CD8-positive, alpha-beta memory T cell (primary cell): ENCODE data around the gene IFNK. TPM values are rescaled to one million over a fixed set of nuclear protein-coding genes. Genes with fewer than 3 reads are reported as not detected.
"Not testable (repeated sequence)": the region's sequence is repeated elsewhere in the genome, so short reads cannot be mapped to it uniquely, and the experiment has no call there.

Source experiments
- CTCF ChIA-PET: fragments of 350-600 bp; sonication (Branson Sonifier 250); formaldehyde crosslinking; loops from one replicate; lab custom pipeline; 2021; ENCODE audit warnings: antibody characterized with exemption; lab: Charles Lee
- POLR2A ChIA-PET: fragments of 350-600 bp; sonication (Branson Sonifier 250); formaldehyde crosslinking; loops from one replicate; lab custom pipeline; 2021; ENCODE audit warnings: antibody characterized with exemption; lab: Charles Lee
- DNase-seq, 5 donors: peaks; one replicate each; pipeline versions ENCODE4 v3.0.0 to v3.0.0-alpha.2; 2020 to 2022; ENCODE audit warnings: mixed read lengths in 1 of 5
- H3K27ac ChIP-seq: one replicate; pipeline ENCODE4 v1.7.0; 2013; ENCODE audit warnings: low read depth, mild to moderate bottlenecking, low read length, moderate library complexity
- H3K27me3 ChIP-seq: 2 replicates; pipeline ENCODE4 v1.7.0; 2013; ENCODE audit warnings: low read length, mild to moderate bottlenecking; ENCODE audit not compliant: insufficient read depth, poor library complexity, severe bottlenecking
- H3K36me3 ChIP-seq: 2 replicates; pipeline ENCODE4 v1.7.0; 2013; ENCODE audit warnings: mild to moderate bottlenecking, low read length, moderate library complexity; ENCODE audit not compliant: insufficient read depth
- H3K4me1 ChIP-seq: 2 replicates; pipeline ENCODE4 v1.7.0; 2013; ENCODE audit warnings: mild to moderate bottlenecking, low read length, moderate library complexity; ENCODE audit not compliant: insufficient read depth
- H3K4me3 ChIP-seq: 2 replicates; pipeline ENCODE4 v1.7.0; 2013; ENCODE audit warnings: mild to moderate bottlenecking, low read length
- H3K9me3 ChIP-seq: 2 replicates; pipeline ENCODE4 v1.7.0; 2013; ENCODE audit warnings: mild to moderate bottlenecking, low read length
- H3K27ac Mint-ChIP-seq, 8 donors: one replicate each; pipeline ENCODE4 v1.8.0; 2020 to 2021; ENCODE audit warnings: mixed read lengths in 8 of 8, mild to moderate bottlenecking in 6 of 8, inconsistent platforms in 3 of 8, moderate library complexity in 3 of 8
- H3K27me3 Mint-ChIP-seq, 2 donors: one replicate each; pipeline ENCODE4 v1.8.0; 2020 to 2021; ENCODE audit warnings: mixed read lengths in 2 of 2, mild to moderate bottlenecking in 1 of 2, moderate library complexity in 1 of 2
- H3K36me3 Mint-ChIP-seq, 3 donors: one replicate each; pipeline ENCODE4 v1.8.0; 2020 to 2021; ENCODE audit warnings: mixed read lengths in 3 of 3, inconsistent platforms in 1 of 3, mild to moderate bottlenecking in 1 of 3
- H3K4me1 Mint-ChIP-seq, 3 donors: one replicate each; pipeline ENCODE4 v1.8.0; 2020 to 2021; ENCODE audit warnings: mixed read lengths in 3 of 3, inconsistent platforms in 1 of 3, mild to moderate bottlenecking in 1 of 3
- H3K4me3 Mint-ChIP-seq, 7 donors: one replicate each; pipeline ENCODE4 v1.8.0; 2020 to 2021; ENCODE audit warnings: mixed read lengths in 7 of 7, mild to moderate bottlenecking in 6 of 7, moderate library complexity in 4 of 7, inconsistent platforms in 2 of 7
- H3K9me3 Mint-ChIP-seq, 5 donors: one replicate each; pipeline ENCODE4 v1.8.0; 2020 to 2022; ENCODE audit warnings: mixed read lengths in 5 of 5, mild to moderate bottlenecking in 3 of 5, moderate library complexity in 2 of 5, inconsistent platforms in 1 of 5
- polyA plus RNA-seq: library from polyadenylated mRNA; unstranded; fragments of 300-500 nt; fragmentation: Illumina TruSeq; gene quantifications from one replicate; pipeline ENCODE4 v1.2.3, GENCODE V29; 2021
- total RNA-seq, 2 experiments: library from RNA; stranded (reverse); gene quantifications; one replicate each; pipeline ENCODE4 v1.2.3, GENCODE V29; 2021

Gene IFNK
- total and polyA plus RNA-seq, 3 experiments from 2014 or later: not detected

DNA sequence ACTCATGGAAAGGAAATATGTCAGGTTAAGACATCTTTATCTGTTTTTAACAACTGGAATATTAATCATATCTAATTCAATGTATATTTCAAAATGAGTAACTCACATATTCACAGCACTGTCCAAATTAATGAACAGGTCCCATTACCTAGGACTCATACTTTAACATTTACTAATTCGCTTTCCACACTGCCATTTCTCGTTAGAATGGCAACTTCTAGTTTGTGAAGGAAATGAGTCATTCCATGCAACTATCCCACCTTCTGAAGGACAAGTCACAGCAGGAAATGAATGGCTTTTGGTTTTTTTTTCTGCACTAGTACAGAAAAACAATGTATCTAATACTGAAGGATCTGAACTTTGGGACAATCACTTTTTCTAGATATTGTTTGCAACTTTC is 24.6 kb upstream of the IFNK start:
- peaks cover 0 to 2% (median 0%) of the 10 kb centered on the region in 5 donors for H3K9me3 Mint-ChIP-seq
- POLR2A ChIA-PET: no interaction called here
- peak overlapping the region; percentile 24 for H3K27ac ChIP-seq

DNA sequence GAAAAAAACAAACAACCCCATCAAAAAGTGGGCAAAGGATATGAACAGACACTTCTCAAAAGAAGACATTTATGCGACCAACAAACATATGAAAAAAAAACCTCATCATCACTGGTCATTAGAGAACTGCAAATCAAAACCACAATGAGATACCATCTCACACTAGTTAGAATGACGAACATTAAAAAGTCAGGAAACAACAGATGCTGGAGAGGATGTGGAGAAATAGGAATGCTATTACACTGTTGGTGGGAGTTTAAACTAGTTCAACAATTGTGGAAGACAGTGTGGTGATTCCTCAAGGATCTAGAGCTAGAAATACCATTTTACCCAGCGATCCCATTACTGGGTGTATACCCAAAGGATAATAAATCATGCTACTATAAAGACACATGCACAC is 23.2 kb upstream of the IFNK start:
- not testable (repeated sequence) for H3K9me3 ChIP-seq

More for the DNA sequence above, 24.6 kb upstream of the IFNK start:
- Mint-ChIP-seq H3K4me3 (no peak overlapping the region), H3K36me3 (peaks cover 0 to 12% (median 0%) of the 10 kb centered on the region in 3 donors), H3K4me1 (no peaks in the 10 kb centered on the region), H3K27ac (no peak overlapping the region), H3K27me3 (peaks cover 7 to 9% of the 10 kb centered on the region in 2 donors)
- no peaks in the 10 kb centered on the region for H3K36me3 ChIP-seq
- H3K4me3 ChIP-seq: no peak overlapping the region
- H3K9me3 ChIP-seq: no peaks in the 10 kb centered on the region
- no peaks in the 10 kb centered on the region for H3K27me3 ChIP-seq
- CTCF ChIA-PET: no interaction called here
- no peaks in the 10 kb centered on the region for H3K4me1 ChIP-seq
- DNase-seq: no peak

GRCh38 chr9:27503623-27504022 is 20.5 kb upstream of the IFNK start:
- H3K27ac Mint-ChIP-seq: no peak overlapping the region
- CTCF ChIA-PET: no interaction called here
- H3K9me3 Mint-ChIP-seq: no peaks in the 10 kb centered on the region
- no peaks in the 10 kb centered on the region for H3K27me3 ChIP-seq
- peaks cover 5 to 6% of the 10 kb centered on the region in 2 donors for H3K27me3 Mint-ChIP-seq
- POLR2A ChIA-PET: no interaction called here
- H3K27ac ChIP-seq: no peak overlapping the region
- H3K36me3 Mint-ChIP-seq: peaks cover 0 to 19% (median 0%) of the 10 kb centered on the region in 3 donors
- no peaks in the 10 kb centered on the region for H3K4me1 Mint-ChIP-seq
- no peak for DNase-seq
- H3K9me3 ChIP-seq: no peaks in the 10 kb centered on the region
- no peaks in the 10 kb centered on the region for H3K36me3 ChIP-seq
- no peak overlapping the region for H3K4me3 Mint-ChIP-seq
- H3K4me1 ChIP-seq: no peaks in the 10 kb centered on the region
- no peak overlapping the region for H3K4me3 ChIP-seq

More for the DNA sequence above, 23.2 kb upstream of the IFNK start:
- H3K4me3 ChIP-seq, H3K4me3 Mint-ChIP-seq, DNase-seq, H3K4me1 Mint-ChIP-seq, H3K27ac Mint-ChIP-seq, H3K27me3 Mint-ChIP-seq, CTCF ChIA-PET, H3K27me3 ChIP-seq, H3K9me3 Mint-ChIP-seq, H3K4me1 ChIP-seq, H3K27ac ChIP-seq, POLR2A ChIA-PET, H3K36me3 ChIP-seq: not testable (repeated sequence)
- H3K36me3 Mint-ChIP-seq: peaks cover 0 to 12% (median 0%) of the 10 kb centered on the region in 3 donors

GRCh38 chr9:27504259-27504658 is 19.8 kb upstream of the IFNK start:
- H3K27me3 Mint-ChIP-seq: peaks cover 5 to 6% of the 10 kb centered on the region in 2 donors

GRCh38 chr9:27505744-27506161 is 18.3 kb upstream of the IFNK start:
- H3K36me3 ChIP-seq: no peaks in the 10 kb centered on the region
- no peak overlapping the region for H3K27ac ChIP-seq
- peaks cover 5 to 6% of the 10 kb centered on the region in 2 donors for H3K27me3 Mint-ChIP-seq
- no peaks in the 10 kb centered on the region for H3K9me3 ChIP-seq
- CTCF ChIA-PET: no interaction called here
- POLR2A ChIA-PET: no interaction called here
- no peaks in the 10 kb centered on the region for H3K4me1 ChIP-seq
- no peak overlapping the region for H3K27ac Mint-ChIP-seq
- no peak overlapping the region for H3K4me3 Mint-ChIP-seq
- no peaks in the 10 kb centered on the region for H3K9me3 Mint-ChIP-seq
- no peak overlapping the region for H3K4me3 ChIP-seq
- no peaks in the 10 kb centered on the region for H3K27me3 ChIP-seq
- no peak for DNase-seq
- peaks cover 0 to 14% (median 0%) of the 10 kb centered on the region in 3 donors for H3K36me3 Mint-ChIP-seq
- H3K4me1 Mint-ChIP-seq: no peaks in the 10 kb centered on the region

More at GRCh38 chr9:27504259-27504658, 19.8 kb upstream of the IFNK start:
- ChIA-PET CTCF (no interaction called here), POLR2A (no interaction called here)
- Mint-ChIP-seq H3K27ac (no peak overlapping the region), H3K4me3 (no peak overlapping the region), H3K36me3 (peaks cover 0 to 19% (median 0%) of the 10 kb centered on the region in 3 donors), H3K9me3 (no peaks in the 10 kb centered on the region), H3K4me1 (no peaks in the 10 kb centered on the region)
- Histone ChIP-seq H3K4me1 (no peaks in the 10 kb centered on the region), H3K9me3 (no peaks in the 10 kb centered on the region), H3K36me3 (no peaks in the 10 kb centered on the region), H3K27me3 (no peaks in the 10 kb centered on the region), H3K4me3 (no peak overlapping the region), H3K27ac (no peak overlapping the region)
- DNase-seq: no peak

- H3K27me3 Mint-ChIP-seq: peaks cover 0 to 5% of the 10 kb centered on the region in 2 donors
- Histone ChIP-seq H3K27ac (no peak overlapping the region), H3K9me3 (no peaks in the 10 kb centered on the region), H3K36me3 (no peaks in the 10 kb centered on the region), H3K4me3 (no peak overlapping the region), H3K4me1 (no peaks in the 10 kb centered on the region), H3K27me3 (no peaks in the 10 kb centered on the region)
- H3K36me3 Mint-ChIP-seq: peaks cover 0 to 8% (median 0%) of the 10 kb centered on the region in 3 donors
- POLR2A ChIA-PET: no interaction called here
- CTCF ChIA-PET: no interaction called here
- no peaks in the 10 kb centered on the region for H3K9me3 Mint-ChIP-seq
- H3K4me3 Mint-ChIP-seq: no peak overlapping the region
- no peak overlapping the region for H3K27ac Mint-ChIP-seq
- DNase-seq: no peak
- no peaks in the 10 kb centered on the region for H3K4me1 Mint-ChIP-seq
Observed at GRCh38 chr9:27506981-27507380, 17.1 kb upstream of the IFNK start.

- peaks cover 0 to 7% (median 7%) of the 10 kb centered on the region in 3 donors for H3K36me3 Mint-ChIP-seq
- H3K27ac ChIP-seq: no peak overlapping the region
- H3K4me1 ChIP-seq: no peaks in the 10 kb centered on the region
- H3K4me3 ChIP-seq: no peak overlapping the region
- H3K27ac Mint-ChIP-seq: no peak overlapping the region
- ChIA-PET CTCF (no interaction called here), POLR2A (no interaction called here)
- peaks cover 0 to 3% of the 10 kb centered on the region in 2 donors for H3K27me3 Mint-ChIP-seq
- no peaks in the 10 kb centered on the region for H3K27me3 ChIP-seq
- no peak overlapping the region for H3K4me3 Mint-ChIP-seq
- no peak for DNase-seq
- no peaks in the 10 kb centered on the region for H3K36me3 ChIP-seq
- no peaks in the 10 kb centered on the region for H3K9me3 ChIP-seq
- H3K9me3 Mint-ChIP-seq: no peaks in the 10 kb centered on the region
- H3K4me1 Mint-ChIP-seq: no peaks in the 10 kb centered on the region
Observed at GRCh38 chr9:27510780-27511179, 13.3 kb upstream of the IFNK start.

DNA sequence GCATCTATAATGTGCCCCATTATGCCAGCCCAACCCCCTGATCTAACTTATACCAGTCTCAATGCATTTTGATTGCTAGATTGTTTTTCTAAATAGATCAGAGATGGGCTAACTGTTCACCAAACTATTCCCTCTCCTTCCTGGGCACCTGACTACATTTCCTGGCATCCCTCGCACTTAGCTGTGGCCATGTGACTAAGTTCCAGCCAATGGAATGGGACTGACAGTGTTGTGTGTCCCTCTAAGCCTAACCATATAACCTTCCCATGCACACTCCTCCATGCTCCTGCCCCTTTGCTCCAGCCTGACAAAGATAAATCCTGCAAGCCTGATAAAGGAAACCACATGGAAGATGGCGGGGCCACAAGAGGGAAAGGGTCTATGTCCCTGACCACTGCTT is 12.3 kb upstream of the IFNK start:
- no peaks in the 10 kb centered on the region for H3K9me3 ChIP-seq
- H3K4me3 Mint-ChIP-seq: no peak overlapping the region
- H3K27ac ChIP-seq: no peak overlapping the region
- no peaks in the 10 kb centered on the region for H3K4me1 Mint-ChIP-seq
- no peak overlapping the region for H3K4me3 ChIP-seq
- CTCF ChIA-PET: no interaction called here
- no peak for DNase-seq
- H3K36me3 Mint-ChIP-seq: peaks cover 0 to 7% (median 7%) of the 10 kb centered on the region in 3 donors
- no peaks in the 10 kb centered on the region for H3K4me1 ChIP-seq
- no peaks in the 10 kb centered on the region for H3K27me3 ChIP-seq
- H3K27ac Mint-ChIP-seq: no peak overlapping the region
- H3K9me3 Mint-ChIP-seq: no peaks in the 10 kb centered on the region
- no peaks in the 10 kb centered on the region for H3K36me3 ChIP-seq
- POLR2A ChIA-PET: no interaction called here
- peaks cover 0 to 3% of the 10 kb centered on the region in 2 donors for H3K27me3 Mint-ChIP-seq
